Skeletal muscle satellite cell (primary cell): ENCODE data around the gene RNASE2.
"Not testable (repeated sequence)": the region's sequence is repeated elsewhere in the genome, so short reads cannot be mapped to it uniquely, and the experiment has no call there.

ENCODE experiments used
- H3K27me3 ChIP-seq: 2 replicates; pipeline ENCODE4 v1.7.0; 2013; ENCODE audit warnings: low read length; ENCODE audit not compliant: control insufficient read depth, insufficient read depth
- H3K36me3 ChIP-seq: 2 replicates; pipeline ENCODE4 v1.7.0; 2013; ENCODE audit warnings: mild to moderate bottlenecking, control low read depth, low read length; ENCODE audit not compliant: insufficient read depth
- H3K4me1 ChIP-seq: 2 replicates; pipeline ENCODE4 v1.7.0; 2013; ENCODE audit warnings: low read length; ENCODE audit not compliant: control insufficient read depth, insufficient read depth
- H3K4me2 ChIP-seq: 2 replicates; pipeline ENCODE4 v1.7.0; 2013; ENCODE audit warnings: mild to moderate bottlenecking, low read length
- H3K4me3 ChIP-seq: 2 replicates; pipeline ENCODE4 v1.7.0; 2013; ENCODE audit warnings: low read length
- H3K9ac ChIP-seq: 2 replicates; pipeline ENCODE4 v1.7.0; 2013; ENCODE audit warnings: mild to moderate bottlenecking, low read depth, low read length, moderate library complexity
- H3K9me3 ChIP-seq: replicated peaks from 2 replicates; pipeline ENCODE4 v1.7.0; 2013; ENCODE audit warnings: mild to moderate bottlenecking, control low read depth, low read length

Gene RNASE2

DNA sequence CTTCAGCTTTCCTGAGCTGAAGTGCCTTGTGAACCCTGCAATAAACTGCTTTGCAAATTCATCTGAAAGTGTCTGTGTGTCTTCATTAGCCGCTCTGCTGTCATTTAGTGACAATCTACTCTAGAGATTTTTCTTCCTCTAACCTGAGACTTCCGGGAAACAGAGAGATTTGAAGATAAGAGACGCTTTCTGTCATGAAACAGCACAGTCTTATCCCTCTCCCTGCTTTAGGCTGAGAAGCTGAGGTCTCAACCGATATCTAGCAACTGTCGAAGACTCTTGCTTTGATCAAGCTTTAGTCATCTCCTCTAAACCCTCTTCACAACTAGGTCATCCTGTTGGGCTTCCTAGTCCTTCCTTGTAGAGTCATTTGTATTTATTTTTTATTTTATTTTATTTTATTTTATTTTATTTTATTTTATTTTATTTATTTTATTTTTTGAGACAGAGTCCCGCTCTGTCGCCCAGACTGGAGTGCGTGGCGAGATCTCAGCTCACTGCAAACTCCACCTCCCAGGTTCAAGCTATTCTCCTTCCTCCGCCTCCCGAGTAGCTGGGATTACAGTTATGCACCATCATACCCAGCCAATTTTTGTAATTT is 1.2 kb downstream of the RNASE2 start:
- Histone ChIP-seq H3K9me3 (no peaks in the 10 kb centered on the region), H3K4me1 (no peaks in the 10 kb centered on the region), H3K9ac (no peak overlapping the region), H3K36me3 (no peaks in the 10 kb centered on the region), H3K4me2 (no peak overlapping the region), H3K27me3 (peaks cover 18% of the 10 kb centered on the region), H3K4me3 (no peak overlapping the region)

DNA sequence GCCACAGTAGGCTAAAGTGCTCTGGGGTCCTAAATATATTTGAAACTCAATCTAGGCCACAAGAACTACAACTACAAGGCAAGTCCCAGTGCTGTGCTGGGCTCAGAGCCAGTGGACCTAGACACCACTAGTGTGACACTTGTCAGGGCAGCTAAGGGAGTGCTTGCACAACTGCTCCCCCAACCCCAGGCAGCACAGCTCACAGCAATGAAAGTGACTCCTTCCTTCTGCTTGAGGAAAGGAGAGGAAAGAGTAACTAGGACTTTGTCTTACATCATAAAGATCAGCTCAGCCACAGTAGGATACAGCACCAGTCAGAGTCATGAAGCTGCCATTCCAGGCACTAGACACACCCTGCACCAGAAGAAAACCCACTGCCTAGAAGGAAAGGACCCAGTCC is 3.7 kb downstream of the RNASE2 start:
- not testable (repeated sequence) for H3K9me3 ChIP-seq, H3K4me2 ChIP-seq, H3K4me1 ChIP-seq, H3K4me3 ChIP-seq, H3K36me3 ChIP-seq, H3K9ac ChIP-seq
- H3K27me3 ChIP-seq = peaks cover 15% of the 10 kb centered on the region

DNA sequence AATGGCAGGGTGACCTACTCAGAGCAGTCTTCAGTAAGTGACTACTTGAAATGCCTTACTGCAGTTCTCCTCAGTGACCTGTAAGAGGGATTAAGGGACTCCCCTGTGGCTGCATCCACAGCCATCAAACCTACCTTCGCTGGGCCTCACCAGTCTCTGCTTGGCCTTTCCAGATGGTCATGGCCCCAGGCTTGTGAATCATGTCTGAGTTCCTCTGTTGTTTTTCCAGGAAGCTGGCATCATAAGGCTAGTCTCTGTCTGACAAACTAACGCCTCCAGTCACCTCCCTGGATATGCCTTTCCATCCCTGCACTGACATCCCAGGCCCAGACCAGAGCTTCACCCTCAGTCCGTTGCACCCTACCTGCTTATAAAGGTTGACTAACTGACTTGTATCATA is 14.0 kb downstream of the RNASE2 start:
- no peak overlapping the region for H3K9ac ChIP-seq

DNA sequence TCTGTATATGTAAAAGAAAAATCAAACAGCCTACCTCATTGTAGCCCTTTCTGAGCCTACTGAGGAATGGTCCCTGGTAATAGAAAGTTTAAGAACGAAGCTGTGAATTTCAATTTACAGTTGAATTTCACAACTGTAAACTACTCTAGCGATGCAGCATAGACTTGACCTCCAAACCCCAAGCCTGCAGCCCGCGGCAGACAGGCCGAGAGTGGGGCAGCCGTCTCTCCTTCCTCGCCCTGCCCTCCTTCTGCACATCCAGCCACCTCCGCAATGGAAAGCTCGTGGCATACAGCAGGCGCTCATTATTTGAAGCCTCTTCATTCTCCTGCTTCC is 15.3 kb downstream of the RNASE2 start:
- Histone ChIP-seq H3K4me1 (peaks cover 23% of the 10 kb centered on the region), H3K9ac (peak overlapping the region; percentile 76), H3K27me3 (peaks cover 27% of the 10 kb centered on the region), H3K4me2 (peak overlapping the region; percentile 92), H3K9me3 (no peaks in the 10 kb centered on the region), H3K4me3 (peak overlapping the region; percentile 73), H3K36me3 (no peaks in the 10 kb centered on the region)

More for the DNA sequence above, 14.0 kb downstream of the RNASE2 start:
- Histone ChIP-seq H3K27me3 (peaks cover 34% of the 10 kb centered on the region), H3K4me1 (peaks cover 13% of the 10 kb centered on the region), H3K36me3 (no peaks in the 10 kb centered on the region), H3K4me2 (no peak overlapping the region), H3K9me3 (no peaks in the 10 kb centered on the region), H3K4me3 (no peak overlapping the region)

DNA sequence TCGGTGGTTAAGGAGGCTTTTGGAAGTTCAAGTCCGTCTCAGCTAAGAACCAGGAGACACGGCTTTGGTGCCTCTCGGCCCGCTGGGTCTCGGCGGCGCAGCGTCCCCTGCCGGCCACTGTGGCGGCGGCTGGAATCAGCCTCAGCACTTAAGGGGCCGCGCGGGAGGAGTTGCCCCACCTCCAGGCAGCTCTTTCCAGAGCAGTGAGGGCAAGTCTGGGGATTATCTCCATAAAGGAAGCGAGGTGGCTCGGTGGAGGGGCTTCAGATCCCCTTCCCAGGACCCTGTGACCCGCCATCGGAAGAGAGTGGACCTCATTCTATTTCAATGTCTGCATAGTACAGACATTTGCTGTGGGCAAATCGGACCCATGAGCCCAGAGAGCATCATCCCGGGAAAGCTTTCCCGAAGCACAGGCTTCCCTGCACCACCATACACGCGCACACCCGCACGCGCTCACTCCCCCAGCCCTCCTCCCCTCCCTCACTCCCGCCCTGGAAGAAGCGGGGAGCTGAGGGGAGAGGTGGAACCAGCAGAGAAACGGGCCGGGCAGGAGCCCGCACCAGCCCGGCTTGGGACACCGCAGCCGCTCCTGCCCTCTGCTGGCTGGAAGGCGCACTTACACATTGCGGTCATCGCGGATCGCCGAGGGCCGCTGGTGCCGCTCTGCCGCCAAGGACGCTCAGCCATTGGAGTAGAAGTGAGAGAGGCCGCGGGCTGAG is 15.9 kb downstream of the RNASE2 start:
- peak overlapping the region; percentile 92 for H3K4me2 ChIP-seq
- peak overlapping the region; percentile 73 for H3K4me3 ChIP-seq
- H3K36me3 ChIP-seq = no peaks in the 10 kb centered on the region
- peaks cover 24% of the 10 kb centered on the region for H3K4me1 ChIP-seq
- no peaks in the 10 kb centered on the region for H3K9me3 ChIP-seq
- peak overlapping the region; percentile 76 for H3K9ac ChIP-seq
- H3K27me3 ChIP-seq = peaks cover 24% of the 10 kb centered on the region

DNA sequence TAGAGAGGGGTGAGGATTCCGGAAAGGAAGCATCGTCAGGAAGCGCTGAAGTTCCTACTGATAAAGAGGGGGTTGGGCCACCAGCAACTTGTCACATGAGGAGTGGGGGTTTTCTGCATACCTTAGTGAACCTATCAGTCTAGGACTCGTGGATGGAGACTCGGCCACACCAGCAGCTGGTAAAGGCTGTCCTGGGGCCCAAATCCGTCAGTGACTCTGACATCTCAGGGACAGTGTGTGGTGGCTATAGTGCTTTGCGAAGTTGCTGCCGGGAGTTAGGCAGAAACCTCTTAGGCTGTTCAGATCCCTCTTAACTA is 16.4 kb downstream of the RNASE2 start:
- H3K4me3 ChIP-seq = peak overlapping the region; percentile 73
- peaks cover 21% of the 10 kb centered on the region for H3K27me3 ChIP-seq
- peak overlapping the region; percentile 54 for H3K9ac ChIP-seq
- no peaks in the 10 kb centered on the region for H3K36me3 ChIP-seq
- peaks cover 24% of the 10 kb centered on the region for H3K4me1 ChIP-seq
- peak overlapping the region; percentile 92 for H3K4me2 ChIP-seq
- no peaks in the 10 kb centered on the region for H3K9me3 ChIP-seq

DNA sequence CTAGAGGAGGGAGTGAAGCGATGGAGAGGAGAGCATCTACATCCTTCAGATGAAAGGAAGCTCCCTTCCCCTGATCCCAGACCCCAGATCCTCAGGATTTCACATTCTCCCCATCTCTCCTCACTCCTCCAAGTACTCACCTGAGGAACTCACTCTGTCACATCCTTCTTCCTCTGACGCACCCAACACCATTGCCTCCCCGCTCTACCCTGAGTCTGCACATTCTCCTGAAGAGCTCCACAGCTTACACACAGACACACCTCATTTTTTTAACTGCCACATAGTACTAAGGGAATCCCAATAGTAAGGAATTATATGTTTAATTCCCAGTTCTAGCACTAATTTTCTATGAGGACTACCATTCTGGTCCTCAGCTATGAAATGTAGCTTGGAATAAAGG is 18.2 kb downstream of the RNASE2 start:
- Histone ChIP-seq H3K36me3 (no peaks in the 10 kb centered on the region), H3K4me2 (no peak overlapping the region), H3K4me3 (no peak overlapping the region), H3K9ac (no peak overlapping the region), H3K27me3 (peaks cover 4% of the 10 kb centered on the region), H3K4me1 (peaks cover 24% of the 10 kb centered on the region), H3K9me3 (no peaks in the 10 kb centered on the region)

DNA sequence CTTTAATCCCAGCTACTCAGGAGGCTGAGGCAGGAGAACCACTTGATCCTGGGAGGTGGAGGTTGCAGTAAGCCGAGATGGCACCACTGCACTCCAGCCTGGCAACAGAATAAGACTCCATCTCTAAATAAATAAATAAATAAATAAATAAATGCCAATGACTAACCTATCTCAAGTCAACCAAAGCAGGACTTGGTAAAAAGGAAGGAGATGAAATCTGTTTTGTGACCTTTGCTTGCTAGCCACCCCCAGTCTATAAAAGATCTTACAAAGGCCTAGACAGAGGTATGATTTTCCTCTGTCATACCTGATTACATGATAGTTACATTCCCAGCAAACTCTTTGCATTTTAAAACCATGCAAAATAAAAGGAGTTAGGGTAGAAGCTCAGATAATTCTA is 21.0 kb downstream of the RNASE2 start:
- H3K36me3 ChIP-seq = no peaks in the 10 kb centered on the region
- H3K4me1 ChIP-seq = peaks cover 20% of the 10 kb centered on the region
- H3K9me3 ChIP-seq = no peaks in the 10 kb centered on the region
- no peak overlapping the region for H3K9ac ChIP-seq
- H3K27me3 ChIP-seq = no peaks in the 10 kb centered on the region
- H3K4me2 ChIP-seq = no peak overlapping the region
- H3K4me3 ChIP-seq = no peak overlapping the region

DNA sequence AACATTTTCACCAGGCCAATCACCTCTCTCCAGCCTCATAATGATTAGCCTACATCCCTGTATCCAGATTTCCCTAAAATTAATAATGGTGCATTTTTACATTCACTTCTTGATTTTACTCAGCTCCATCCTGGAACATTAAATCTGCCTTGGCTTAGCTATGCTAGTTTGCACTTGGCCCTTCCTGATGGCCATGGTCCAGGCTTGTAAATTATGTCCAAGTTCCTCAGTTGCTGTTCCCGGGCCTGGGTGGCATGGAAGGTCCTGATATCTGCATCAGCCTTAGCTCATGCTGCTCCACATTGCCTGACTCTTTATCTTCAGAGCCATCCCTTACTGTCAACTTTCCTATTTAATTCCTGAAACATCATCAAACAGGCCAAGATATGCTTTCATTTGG is 23.4 kb downstream of the RNASE2 start:
- H3K4me3 ChIP-seq = no peak overlapping the region
- no peaks in the 10 kb centered on the region for H3K9me3 ChIP-seq
- peaks cover 15% of the 10 kb centered on the region for H3K4me1 ChIP-seq
- H3K36me3 ChIP-seq = no peaks in the 10 kb centered on the region
- H3K9ac ChIP-seq = no peak overlapping the region
- no peaks in the 10 kb centered on the region for H3K27me3 ChIP-seq
- H3K4me2 ChIP-seq = no peak overlapping the region

DNA sequence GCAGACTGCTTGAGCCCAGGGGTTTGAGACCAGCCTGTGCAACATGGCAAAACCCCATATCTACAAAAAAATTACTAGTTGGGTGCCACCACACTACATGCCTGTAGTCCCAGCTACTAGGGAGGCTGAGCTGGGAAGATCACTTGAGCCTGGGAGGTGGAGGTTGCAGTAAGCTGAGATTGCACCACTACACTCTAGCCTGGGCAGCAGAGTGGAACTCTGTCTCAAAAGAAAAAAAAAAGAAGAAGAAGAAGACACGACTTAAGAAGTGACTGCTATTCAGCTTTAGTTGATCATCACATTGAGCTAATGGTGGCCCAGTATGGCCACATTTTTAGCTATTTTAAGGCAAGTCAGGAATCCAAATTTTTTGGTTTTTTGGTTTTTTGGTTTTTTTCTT is 25.6 kb downstream of the RNASE2 start:
- H3K4me3 ChIP-seq = no peak overlapping the region
- H3K9ac ChIP-seq = no peak overlapping the region
- peaks cover 2% of the 10 kb centered on the region for H3K4me1 ChIP-seq
- no peaks in the 10 kb centered on the region for H3K9me3 ChIP-seq
- H3K4me2 ChIP-seq = no peak overlapping the region
- no peaks in the 10 kb centered on the region for H3K36me3 ChIP-seq
- H3K27me3 ChIP-seq = no peaks in the 10 kb centered on the region

DNA sequence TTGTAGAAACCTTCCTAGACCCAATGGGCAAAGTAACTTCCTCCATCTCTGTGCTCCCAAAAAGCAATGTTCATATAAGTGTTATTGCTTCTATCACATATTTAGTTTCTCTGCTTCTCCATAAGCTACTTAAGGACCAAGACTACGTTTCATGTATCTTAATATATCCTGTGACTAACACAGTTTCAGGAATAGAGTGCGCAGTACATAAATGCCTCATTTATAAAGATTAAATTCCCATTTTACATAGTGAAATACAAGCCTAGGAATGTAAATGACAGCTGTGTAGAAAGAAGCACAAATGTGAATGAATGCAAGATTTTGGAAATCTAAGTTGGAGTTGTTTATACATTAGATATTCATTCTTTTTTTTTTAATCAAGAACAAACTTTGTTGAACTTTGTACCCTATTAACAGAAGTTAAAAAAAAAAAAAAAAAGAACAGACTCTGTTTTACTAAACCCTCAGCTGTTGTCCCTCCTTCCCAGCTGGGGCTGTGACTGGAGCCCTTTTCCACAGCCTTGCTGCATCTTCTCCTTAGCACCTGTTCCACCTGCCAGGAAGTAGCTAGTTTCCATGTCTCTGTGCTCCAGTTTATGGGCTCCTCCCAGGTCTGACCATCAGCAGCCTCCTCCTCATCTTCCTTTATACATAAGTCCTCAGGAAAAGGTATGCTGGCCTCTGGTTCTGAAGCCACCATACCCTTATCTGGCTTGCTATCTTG is 27.5 kb downstream of the RNASE2 start:
- Histone ChIP-seq H3K9ac (no peak overlapping the region), H3K9me3 (no peaks in the 10 kb centered on the region), H3K4me2 (no peak overlapping the region), H3K4me1 (peaks cover 18% of the 10 kb centered on the region), H3K27me3 (no peaks in the 10 kb centered on the region), H3K4me3 (no peak overlapping the region), H3K36me3 (no peaks in the 10 kb centered on the region)

DNA sequence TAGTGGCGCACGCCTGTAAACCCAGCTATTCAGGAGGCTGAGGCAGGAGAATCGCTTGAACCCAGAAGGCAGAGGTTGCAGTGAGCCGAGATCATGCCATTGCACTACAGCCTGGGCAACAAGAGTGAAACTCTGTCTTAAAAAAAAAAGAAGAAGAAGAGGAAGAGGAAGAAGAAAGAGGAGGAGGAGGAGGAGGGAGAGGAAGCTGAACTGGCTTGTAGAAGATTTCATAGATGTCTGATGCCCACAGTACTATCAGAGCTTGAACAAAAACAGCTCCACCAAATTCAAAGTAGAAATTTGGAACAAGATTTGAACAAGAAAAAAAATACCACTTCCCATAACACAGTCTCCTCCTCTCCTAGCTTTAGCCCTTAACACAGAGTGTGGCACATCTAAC is 30.4 kb downstream of the RNASE2 start:
- H3K9me3 ChIP-seq, H3K4me2 ChIP-seq, H3K4me3 ChIP-seq, H3K9ac ChIP-seq, H3K36me3 ChIP-seq, H3K27me3 ChIP-seq: not testable (repeated sequence)
- H3K4me1 ChIP-seq = peaks cover 31% of the 10 kb centered on the region
